HUES48 (cell line): ENCODE measurements around the gene ADAMTSL5.

Experiments
- H3K27ac ChIP-seq: one replicate; pipeline ENCODE4 v1.7.0; 2013; ENCODE audit warnings: low read depth, low read length, inconsistent platforms
- H3K27me3 ChIP-seq: 2 replicates; pipeline ENCODE4 v1.6.1; 2013; ENCODE audit warnings: mild to moderate bottlenecking, low read length; ENCODE audit not compliant: control insufficient read depth, insufficient read depth
- H3K36me3 ChIP-seq: 2 replicates; pipeline ENCODE4 v1.6.1; 2013; ENCODE audit warnings: low read length; ENCODE audit not compliant: control insufficient read depth, insufficient read depth
- H3K4me1 ChIP-seq: 2 replicates; pipeline ENCODE4 v1.6.1; 2013; ENCODE audit warnings: mild to moderate bottlenecking, low read length; ENCODE audit not compliant: control insufficient read depth, insufficient read depth
- H3K4me3 ChIP-seq: 2 replicates; pipeline ENCODE4 v1.5.1; 2013; ENCODE audit warnings: mild to moderate bottlenecking, low read depth, low read length
- H3K9ac ChIP-seq: 2 replicates; pipeline ENCODE4 v1.6.1; 2013; ENCODE audit warnings: mild to moderate bottlenecking, low read depth, low read length, moderate library complexity
- H3K9me3 ChIP-seq: 2 replicates; pipeline ENCODE4 v1.6.1; 2013; ENCODE audit warnings: low read length; ENCODE audit not compliant: control insufficient read depth, insufficient read depth

Gene ADAMTSL5

DNA sequence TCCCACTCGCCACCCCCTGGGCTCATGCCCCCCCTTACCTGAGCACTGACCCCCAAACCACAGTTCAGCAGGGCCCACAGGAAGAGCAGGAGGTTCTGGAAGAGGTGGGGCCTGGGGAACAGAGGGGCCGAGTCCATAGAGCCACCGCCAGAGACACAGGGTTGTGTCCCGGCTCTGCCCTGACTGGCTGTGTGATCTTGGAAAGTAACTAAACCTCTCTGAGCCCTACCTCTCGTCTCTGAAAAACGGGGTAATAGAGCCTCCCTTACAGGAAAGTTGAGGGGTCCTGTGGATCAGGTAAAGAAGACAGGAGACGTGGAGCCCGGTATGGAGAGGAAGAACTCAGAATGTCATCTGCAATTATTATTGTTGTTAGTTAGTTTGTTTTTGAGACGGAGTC is 2.0 kb downstream of the ADAMTSL5 start:
- no peaks in the 10 kb centered on the region for H3K9me3 ChIP-seq
- no peaks in the 10 kb centered on the region for H3K36me3 ChIP-seq
- H3K4me3 ChIP-seq, result no peak overlapping the region
- H3K4me1 ChIP-seq, result no peaks in the 10 kb centered on the region
- H3K27ac ChIP-seq, result no peak overlapping the region
- no peak overlapping the region for H3K9ac ChIP-seq
- peaks cover 15% of the 10 kb centered on the region for H3K27me3 ChIP-seq

GRCh38 chr19:1510442-1510806 is 2.4 kb downstream of the ADAMTSL5 start:
- Histone ChIP-seq H3K36me3 (no peaks in the 10 kb centered on the region), H3K4me3 (no peak overlapping the region), H3K4me1 (no peaks in the 10 kb centered on the region), H3K27me3 (peaks cover 15% of the 10 kb centered on the region), H3K9me3 (no peaks in the 10 kb centered on the region), H3K9ac (no peak overlapping the region), H3K27ac (no peak overlapping the region)

DNA sequence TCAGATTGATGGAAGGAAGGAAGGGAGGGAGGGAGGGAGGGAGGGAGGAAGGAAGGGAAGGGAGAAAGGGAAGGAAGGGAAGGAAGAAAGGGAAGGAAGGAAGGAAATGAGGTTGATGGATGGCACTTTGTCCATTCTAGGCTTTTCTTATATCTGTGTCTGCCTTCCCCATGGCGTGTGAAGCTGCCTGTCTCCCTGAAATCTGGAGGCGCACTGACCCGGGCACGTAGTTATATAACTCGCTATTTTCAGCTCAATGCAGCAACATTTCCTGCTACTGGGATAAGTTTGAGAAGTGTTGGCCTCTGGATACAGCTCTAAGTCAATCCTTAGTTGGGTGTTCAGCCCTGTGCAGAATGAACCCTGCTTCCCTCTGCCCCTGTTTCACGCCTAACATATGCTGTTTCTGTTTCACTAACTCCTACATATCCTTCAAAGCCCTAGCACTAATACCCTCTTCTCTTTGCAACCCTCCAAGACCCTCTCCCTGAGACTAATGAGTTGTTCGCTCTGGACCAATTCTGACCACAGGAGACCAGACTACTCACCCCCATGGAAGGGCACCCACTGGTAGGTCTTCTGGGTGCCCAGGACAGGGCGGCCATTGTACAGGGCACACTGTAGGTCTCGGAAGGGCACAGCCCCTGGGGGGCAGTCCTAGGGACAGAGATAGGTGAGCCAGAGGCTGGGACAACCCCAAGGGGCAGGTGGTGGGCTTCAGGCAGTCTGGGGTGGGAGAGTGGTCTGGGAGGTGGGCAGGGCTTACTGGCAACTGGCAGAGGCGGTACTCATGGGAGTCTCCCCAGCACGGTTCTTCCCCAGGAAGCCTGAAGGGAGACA is 3.0 kb downstream of the ADAMTSL5 start:
- Histone ChIP-seq H3K9me3 (no peaks in the 10 kb centered on the region), H3K9ac (no peak overlapping the region), H3K27ac (no peak overlapping the region), H3K36me3 (no peaks in the 10 kb centered on the region), H3K4me1 (no peaks in the 10 kb centered on the region), H3K4me3 (no peak overlapping the region), H3K27me3 (peaks cover 12% of the 10 kb centered on the region)

DNA sequence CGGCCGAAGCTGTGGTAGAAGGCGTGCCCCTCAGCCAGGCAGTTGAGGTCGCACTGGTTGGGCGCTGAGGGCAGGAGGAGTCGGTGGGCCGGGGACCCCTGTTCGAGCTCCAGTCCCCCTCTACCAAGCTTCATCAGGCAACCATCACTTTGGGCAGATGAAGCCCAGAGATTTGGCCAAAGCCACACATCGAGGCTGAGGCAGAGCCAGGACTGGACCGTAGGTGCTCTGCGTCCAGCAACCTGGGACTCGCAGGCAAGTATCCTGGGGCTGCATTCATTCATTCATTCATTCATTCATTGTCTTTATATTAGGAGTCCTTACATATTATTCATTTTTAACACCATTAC is 4.3 kb downstream of the ADAMTSL5 start:
- peaks cover 3% of the 10 kb centered on the region; the same call in 1 of the 2 replicates for H3K4me1 ChIP-seq
- no peaks in the 10 kb centered on the region for H3K9me3 ChIP-seq
- H3K36me3 ChIP-seq, result no peaks in the 10 kb centered on the region
- no peak overlapping the region for H3K27ac ChIP-seq
- peaks cover 19% of the 10 kb centered on the region for H3K27me3 ChIP-seq
- H3K9ac ChIP-seq, result no peak overlapping the region
- peak overlapping the region; percentile 56 for H3K4me3 ChIP-seq

GRCh38 chr19:1507763-1508506 is 4.9 kb downstream of the ADAMTSL5 start:
- H3K27me3 ChIP-seq, result peaks cover 24% of the 10 kb centered on the region
- peaks cover 3% of the 10 kb centered on the region; the same call in 1 of the 2 replicates for H3K4me1 ChIP-seq
- peak overlapping the region; percentile 92 for H3K27ac ChIP-seq
- no peaks in the 10 kb centered on the region for H3K36me3 ChIP-seq
- no peaks in the 10 kb centered on the region for H3K9me3 ChIP-seq
- peak overlapping the region; percentile 65 for H3K9ac ChIP-seq
- peak overlapping the region; percentile 79 for H3K4me3 ChIP-seq

GRCh38 chr19:1507192-1507660 is 5.6 kb downstream of the ADAMTSL5 start:
- H3K27ac ChIP-seq, result peak overlapping the region; percentile 92
- peak overlapping the region; percentile 79; the same call in 1 of the 2 replicates for H3K4me3 ChIP-seq
- H3K27me3 ChIP-seq, result peaks cover 28% of the 10 kb centered on the region
- H3K9ac ChIP-seq, result no peak overlapping the region
- peaks cover 3% of the 10 kb centered on the region; the same call in 1 of the 2 replicates for H3K4me1 ChIP-seq
- no peaks in the 10 kb centered on the region for H3K9me3 ChIP-seq
- no peaks in the 10 kb centered on the region for H3K36me3 ChIP-seq

- Histone ChIP-seq H3K27me3 (peaks cover 19% of the 10 kb centered on the region), H3K27ac (no peak overlapping the region), H3K9me3 (no peaks in the 10 kb centered on the region), H3K36me3 (no peaks in the 10 kb centered on the region), H3K4me3 (no peak overlapping the region), H3K9ac (no peak overlapping the region), H3K4me1 (peaks cover 3% of the 10 kb centered on the region; the same call in 1 of the 2 replicates)
Observed at GRCh38 chr19:1505991-1506881, 6.6 kb downstream of the ADAMTSL5 start.

DNA sequence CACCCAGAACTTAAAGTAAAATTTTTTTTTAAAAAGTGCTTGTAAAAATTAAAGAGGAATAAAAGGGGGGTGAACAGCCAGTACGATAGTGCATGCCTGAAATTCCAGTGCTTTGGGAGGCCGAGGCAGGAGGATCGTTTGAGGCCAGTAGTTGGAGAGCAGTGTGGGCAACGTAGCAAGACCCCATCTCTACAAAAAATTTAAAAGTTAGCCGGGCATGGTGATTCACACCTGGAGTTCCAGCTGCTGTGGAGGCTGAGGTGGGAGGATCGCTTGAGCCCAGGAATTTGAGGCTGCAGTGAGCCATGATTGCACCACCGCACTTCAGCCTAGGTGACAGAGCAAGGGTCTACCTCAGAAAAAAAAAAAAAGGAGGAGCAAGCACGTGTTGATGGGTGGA is 7.8 kb downstream of the ADAMTSL5 start:
- no peak overlapping the region for H3K9ac ChIP-seq
- no peak overlapping the region for H3K27ac ChIP-seq
- H3K4me3 ChIP-seq, result no peak overlapping the region
- H3K9me3 ChIP-seq, result no peaks in the 10 kb centered on the region; the same call in 1 of the 2 replicates
- no peaks in the 10 kb centered on the region for H3K36me3 ChIP-seq
- H3K27me3 ChIP-seq, result peaks cover 18% of the 10 kb centered on the region
- peaks cover 3% of the 10 kb centered on the region; the same call in 1 of the 2 replicates for H3K4me1 ChIP-seq

DNA sequence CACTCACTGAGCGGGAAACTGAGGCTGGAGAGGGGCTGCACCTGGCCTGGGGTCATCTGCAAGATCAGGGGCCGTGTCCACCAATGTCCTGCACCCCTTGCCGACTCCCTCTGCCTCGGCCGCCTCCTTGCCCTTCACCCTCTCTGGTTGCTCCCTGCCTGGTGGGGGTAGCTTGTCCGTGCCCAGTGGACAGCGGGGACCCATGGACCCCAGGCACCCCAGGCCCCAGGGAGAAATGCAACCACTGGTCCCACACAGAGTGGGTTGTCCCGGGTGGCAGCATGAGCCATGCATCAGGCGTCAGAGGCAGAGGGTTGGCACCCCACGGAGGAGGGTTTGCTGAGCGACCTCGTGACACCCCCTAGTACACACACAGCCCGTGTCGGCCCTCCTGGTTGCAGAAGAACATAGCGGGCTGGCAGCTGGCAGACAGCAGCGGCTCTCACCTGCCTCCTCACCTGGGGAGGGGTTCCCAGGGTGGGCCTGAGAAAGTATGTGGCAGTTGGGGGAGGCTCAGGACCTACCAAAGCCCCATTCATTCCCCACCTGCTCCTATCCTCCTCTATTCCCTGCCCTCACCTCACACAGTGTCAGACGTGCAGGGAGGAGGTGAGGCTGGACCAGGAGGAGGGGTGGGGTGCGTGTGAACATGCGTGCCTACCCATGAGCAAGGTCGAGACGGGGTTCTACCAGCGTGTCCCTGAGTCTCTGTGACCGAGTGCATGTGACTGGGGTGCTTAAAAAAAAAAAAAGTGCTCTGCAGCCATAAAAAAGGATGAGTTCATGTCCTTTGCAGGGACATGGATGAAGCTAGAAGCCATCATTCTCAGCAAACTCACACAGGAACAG is 8.7 kb downstream of the ADAMTSL5 start:
- Histone ChIP-seq H3K27me3 (peaks cover 18% of the 10 kb centered on the region), H3K9ac (0 out of 2 replicates have a peak overlapping the region, but pooled peaks have one; percentile 25), H3K4me3 (peak overlapping the region; percentile 45), H3K36me3 (no peaks in the 10 kb centered on the region), H3K27ac (no peak overlapping the region), H3K9me3 (no peaks in the 10 kb centered on the region; the same call in 1 of the 2 replicates), H3K4me1 (peaks cover 3% of the 10 kb centered on the region; the same call in 1 of the 2 replicates)
